Keratinocyte (primary cell): ENCODE measurements around the gene HIC2. TPM values are rescaled to one million over a fixed set of nuclear protein-coding genes. Genes with fewer than 3 reads are reported as not detected.
"Not testable (repeated sequence)": the region's sequence is repeated elsewhere in the genome, so short reads cannot be mapped to it uniquely, and the experiment has no call there.

Experiments
- DNase-seq: peaks from one replicate; pipeline ENCODE4 v3.0.0-alpha.2; 2011; ENCODE audit warnings: low read depth, missing footprints, low spot score
- FAIRE-seq: peaks from 2 replicates; lab custom pipeline; 2011; peaks lifted over from hg19 to GRCh38; lab: Jason Lieb, UNC
- H2AFZ ChIP-seq: 2 replicates; pipeline ENCODE4 v1.6.0; 2012; ENCODE audit warnings: low read length, control low read depth, inconsistent platforms; ENCODE audit not compliant: control insufficient read depth
- H3K27ac ChIP-seq: 2 replicates; pipeline ENCODE4 v1.5.1; 2011; ENCODE audit warnings: low read length; ENCODE audit not compliant: control insufficient read depth, insufficient read depth
- H3K27me3 ChIP-seq: 3 replicates; pipeline ENCODE4 v1.6.0; 2011; ENCODE audit warnings: low read length; ENCODE audit not compliant: control insufficient read depth, insufficient read depth; ENCODE audit errors: extremely low read depth
- H3K36me3 ChIP-seq, 2 experiments: 2 replicates in 1 of 2; 3 replicates in 1 of 2; pipeline ENCODE4 v1.5.1; 2011; ENCODE audit warnings: low read length in 2 of 2, mild to moderate bottlenecking in 1 of 2; ENCODE audit not compliant: control insufficient read depth in 2 of 2, insufficient read depth in 2 of 2; ENCODE audit errors: extremely low read depth in 1 of 2
- H3K4me1 ChIP-seq: 3 replicates; pipeline ENCODE4 v1.5.1; 2011; ENCODE audit warnings: low read length; ENCODE audit not compliant: control insufficient read depth, insufficient read depth; ENCODE audit errors: extremely low read depth
- H3K4me2 ChIP-seq: 3 replicates; pipeline ENCODE4 v1.6.0; 2011; ENCODE audit warnings: low read depth, low read length; ENCODE audit not compliant: control insufficient read depth, insufficient read depth; ENCODE audit errors: extremely low read depth
- H3K4me3 ChIP-seq, 3 experiments: fragments of 200-600 bp in 1 of 3; sonication (generic) in 1 of 3; 2 replicates in 2 of 3; 3 replicates in 1 of 3; pipeline ENCODE4 v1.5.1; 2011 to 2016; ENCODE audit warnings: low read length in 3 of 3, mild to moderate bottlenecking in 3 of 3, control low read depth in 2 of 3, inconsistent platforms in 1 of 3, low read depth in 1 of 3, mixed read lengths in 1 of 3, mixed run types in 1 of 3, moderate library complexity in 1 of 3; ENCODE audit not compliant: control insufficient read depth in 2 of 3, insufficient read depth in 2 of 3; ENCODE audit errors: extremely low read depth in 1 of 3
- H3K79me2 ChIP-seq: 2 replicates; pipeline ENCODE4 v1.6.0; 2012; ENCODE audit warnings: low read length; ENCODE audit not compliant: control insufficient read depth, insufficient read depth
- H3K9ac ChIP-seq: 3 replicates; pipeline ENCODE4 v1.6.0; 2011; ENCODE audit warnings: low read length; ENCODE audit not compliant: control insufficient read depth, insufficient read depth; ENCODE audit errors: extremely low read depth
- H3K9me1 ChIP-seq: 3 replicates; pipeline ENCODE4 v1.6.0; 2011; ENCODE audit warnings: low read length; ENCODE audit not compliant: control insufficient read depth, insufficient read depth; ENCODE audit errors: extremely low read depth
- H3K9me3 ChIP-seq: 2 replicates; pipeline ENCODE4 v1.5.1; 2012; ENCODE audit warnings: low read depth, low read length; ENCODE audit not compliant: control insufficient read depth
- H4K20me1 ChIP-seq: 3 replicates; pipeline ENCODE4 v1.6.0; 2011; ENCODE audit warnings: low read length; ENCODE audit not compliant: control insufficient read depth, insufficient read depth; ENCODE audit errors: extremely low read depth
- dilution Hi-C: fragments of 300-500 bp; cut with MboI; formaldehyde crosslinking; loops from one replicate; pipeline ENCODE4 v1.7.0; 2020; ENCODE audit warnings: low sequenced_read_pairs; ENCODE audit not compliant: extremely low pct_ligation_motif_present
- polyA plus RNA-seq, 5 experiments: library from polyadenylated mRNA; depleted of rRNA in 3 of 5; stranded (reverse) in 3 of 5; stranded (forward) in 1 of 5; unstranded in 1 of 5; fragments of >200 nt; gene quantifications; 1 replicate in 1 of 5; 2 replicates in 3 of 5; 3 replicates in 1 of 5; pipeline versions ENCODE4 v1.2.1 to v1.2.3, GENCODE V29; 2011 to 2012; ENCODE audit warnings: missing spikeins in 2 of 5, low read depth in 1 of 5, low replicate concordance in 1 of 5

HIC2 gene
- polyA plus RNA-seq, 1 donor (not counting 4 experiments of a cell fraction or from before 2014, with no cell fraction given) = 1.2 TPM

- H3K27ac ChIP-seq, H3K9me3 ChIP-seq, H2AFZ ChIP-seq, H3K27me3 ChIP-seq, H4K20me1 ChIP-seq, H3K79me2 ChIP-seq, DNase-seq, dilution Hi-C loops, H3K9me1 ChIP-seq, FAIRE-seq, H3K4me1 ChIP-seq, H3K4me2 ChIP-seq, H3K36me3 ChIP-seq: not testable (repeated sequence)
- Histone ChIP-seq H3K9ac (peak overlapping the region; percentile 41), H3K4me3 (peak overlapping the region in 2 of 3 experiments; percentile 28 to 44)
These were observed 682 bp downstream of the HIC2 start for GRCh38 chr22:21417853-21418252.

GRCh38 chr22:21418974-21419638 is 1.9 kb downstream of the HIC2 start:
- H3K9me3 ChIP-seq, H3K4me3 ChIP-seq, FAIRE-seq, H3K36me3 ChIP-seq, DNase-seq, H3K4me1 ChIP-seq, H4K20me1 ChIP-seq, H3K4me2 ChIP-seq, H3K9me1 ChIP-seq, H3K27me3 ChIP-seq, H2AFZ ChIP-seq, H3K9ac ChIP-seq, dilution Hi-C loops, H3K79me2 ChIP-seq: not testable (repeated sequence)
- peak overlapping the region; percentile 36 for H3K27ac ChIP-seq

GRCh38 chr22:21420180-21420763 is 3.1 kb downstream of the HIC2 start:
- H2AFZ ChIP-seq, H3K9ac ChIP-seq, H3K9me3 ChIP-seq, H3K4me1 ChIP-seq, H4K20me1 ChIP-seq, FAIRE-seq, H3K4me2 ChIP-seq, H3K36me3 ChIP-seq, H3K9me1 ChIP-seq, H3K4me3 ChIP-seq, H3K79me2 ChIP-seq, dilution Hi-C loops, DNase-seq, H3K27me3 ChIP-seq, H3K27ac ChIP-seq: not testable (repeated sequence)

- FAIRE-seq, H3K9me3 ChIP-seq, H3K4me3 ChIP-seq, H3K9me1 ChIP-seq, H3K27ac ChIP-seq, DNase-seq, H3K79me2 ChIP-seq, H4K20me1 ChIP-seq, H3K4me1 ChIP-seq, dilution Hi-C loops, H3K36me3 ChIP-seq, H3K27me3 ChIP-seq, H3K9ac ChIP-seq, H3K4me2 ChIP-seq, H2AFZ ChIP-seq: not testable (repeated sequence)
These were observed 7.0 kb downstream of the HIC2 start for GRCh38 chr22:21424084-21424709.
